Aorta (tissue), 5 donors: ENCODE measurements around the gene QRICH2. TPM values are rescaled to one million over a fixed set of nuclear protein-coding genes. Genes with fewer than 3 reads are reported as not detected.
"Not testable (repeated sequence)": the region's sequence is repeated elsewhere in the genome, so short reads cannot be mapped to it uniquely, and the experiment has no call there.

Experiments used
- ATAC-seq: fragments of 200-7000 bp; cut with Tn5 transposase; one replicate; pipeline ENCODE4 v1.9.1; 2022; ENCODE audit warnings: moderate library complexity; ENCODE audit not compliant: low FRiP score
- DNase-seq, 2 donors: peaks; one replicate each; pipeline ENCODE4 v3.0.0-alpha.2; 2020
- H3K27ac ChIP-seq, 2 donors: one replicate each; pipeline ENCODE4 v1.5.1; 2013; ENCODE audit warnings: low read length in 2 of 2, mild to moderate bottlenecking in 2 of 2, moderate library complexity in 2 of 2, control low read depth in 1 of 2, inconsistent platforms in 1 of 2, low read depth in 1 of 2
- H3K27me3 ChIP-seq, 2 donors: one replicate each; pipeline ENCODE4 v1.6.1; 2013; ENCODE audit warnings: control low read depth in 1 of 2, low read length in 1 of 2, mild to moderate bottlenecking in 1 of 2, moderate library complexity in 1 of 2; ENCODE audit not compliant: insufficient read depth in 2 of 2, control insufficient read depth in 1 of 2
- H3K36me3 ChIP-seq, 2 donors: one replicate each; pipeline ENCODE4 v1.6.1; 2013; ENCODE audit warnings: control low read depth in 1 of 2, low read length in 1 of 2, mild to moderate bottlenecking in 1 of 2; ENCODE audit not compliant: insufficient read depth in 2 of 2, control insufficient read depth in 1 of 2
- H3K4me1 ChIP-seq, 2 donors: one replicate each; pipeline ENCODE4 v1.6.1; 2013; ENCODE audit warnings: low read length in 2 of 2, control low read depth in 1 of 2, mild to moderate bottlenecking in 1 of 2, moderate library complexity in 1 of 2; ENCODE audit not compliant: insufficient read depth in 2 of 2, control insufficient read depth in 1 of 2
- H3K4me3 ChIP-seq, 2 donors: one replicate each; pipeline ENCODE4 v1.5.1; 2013; ENCODE audit warnings: low read length in 2 of 2, control low read depth in 1 of 2, mild to moderate bottlenecking in 1 of 2
- H3K9me3 ChIP-seq: one replicate; pipeline ENCODE4 v1.6.1; 2013; ENCODE audit warnings: mild to moderate bottlenecking, low read length; ENCODE audit not compliant: control insufficient read depth
- WGBS, 2 donors: extraction: QIAGEN DNeasy Blood & Tissue Kit; methylation state at CpG; one replicate each; pipeline ENCODE4 v1.1.7; 2013; 5-methylcytosine and 5-hydroxymethylcytosine counted together
- intact Hi-C, 2 donors: fragments of 100-400 bp; cut with DNase I; formaldehyde crosslinking; loops; one replicate each; pipeline versions ENCODE4 v1.14.2 to v1.15.0; 2022
- polyA plus RNA-seq, 2 donors: library from polyadenylated mRNA; stranded (reverse); fragments of 200-250 nt; gene quantifications; one replicate each; pipeline ENCODE4 v1.2.3, GENCODE V29; 2013
- total RNA-seq, 2 donors: library from RNA; stranded (reverse); fragmentation: NEBNext Ultra II Directional; extraction: Animal tissue kit (Norgen Biotek cat#: 25700); gene quantifications; one replicate each; pipeline ENCODE4 v1.2.1, GENCODE V29; 2021
- donor health status: healthy with polysubstance abuse.
- donor health status: Bipolar disorder and iron deficiency.
- donor health status: DM: no; HTN: no; CAD: no.
- donor health status: DM: no; HTN: no; CAD: no.
- donor health status: DM: yes; HTN: yes; CAD: no.

The QRICH2 gene
- total and polyA plus RNA-seq, 4 donors, result 1.4 to 12.8 (median 3.8) TPM

- intact Hi-C loops, result no loop called here
- H3K4me3 ChIP-seq, result peak overlapping the region in 1 of 2 donors; percentile 8
- H3K36me3 ChIP-seq, result no peaks in the 10 kb centered on the region
- no peaks in the 10 kb centered on the region for H3K4me1 ChIP-seq
- H3K27ac ChIP-seq, result no peak overlapping the region
- ATAC-seq (peak; percentile 1), DNase-seq (peak in 1 of 2 donors; percentile 77)
- no peaks in the 10 kb centered on the region for H3K27me3 ChIP-seq
- 23 to 30% methylated on average over 36 to 38 of the region's 38 CpGs for WGBS, 2 donors
- no peaks in the 10 kb centered on the region for H3K9me3 ChIP-seq
These were observed 36.2 kb downstream of the QRICH2 start for GRCh38 chr17:76271669-76272540.

GRCh38 chr17:76270770-76271668 is 37.1 kb downstream of the QRICH2 start:
- intact Hi-C loops, result no loop called here
- no peak for ATAC-seq

GRCh38 chr17:76270127-76270592 is 37.9 kb downstream of the QRICH2 start:
- WGBS, 2 donors, result 91 to 92% methylated on average over 26 of the region's 26 CpGs
- Histone ChIP-seq H3K36me3 (no peaks in the 10 kb centered on the region), H3K27me3 (no peaks in the 10 kb centered on the region), H3K4me3 (no peak overlapping the region), H3K9me3 (no peaks in the 10 kb centered on the region), H3K27ac (no peak overlapping the region), H3K4me1 (no peaks in the 10 kb centered on the region)
- ATAC-seq (no peak), DNase-seq (no peak)
- intact Hi-C loops, result no loop called here

More at GRCh38 chr17:76270770-76271668, 37.1 kb downstream of the QRICH2 start:
- Histone ChIP-seq H3K4me1 (no peaks in the 10 kb centered on the region), H3K27me3 (no peaks in the 10 kb centered on the region), H3K27ac (no peak overlapping the region), H3K4me3 (no peak overlapping the region), H3K9me3 (no peaks in the 10 kb centered on the region), H3K36me3 (no peaks in the 10 kb centered on the region)
- DNase-seq, result no peak
- WGBS, 2 donors, result 83 to 87% methylated on average over 14 of the region's 14 CpGs

GRCh38 chr17:76268991-76269981 is 38.8 kb downstream of the QRICH2 start:
- Histone ChIP-seq H3K4me3 (no peak overlapping the region), H3K36me3 (no peaks in the 10 kb centered on the region), H3K27me3 (no peaks in the 10 kb centered on the region), H3K4me1 (no peaks in the 10 kb centered on the region), H3K27ac (no peak overlapping the region), H3K9me3 (no peaks in the 10 kb centered on the region)
- intact Hi-C loops, result no loop called here
- no peak for ATAC-seq
- WGBS, 2 donors, result 67 to 70% methylated on average over 12 of the region's 12 CpGs
- DNase-seq, result no peak

- no peak overlapping the region for H3K4me3 ChIP-seq
- intact Hi-C loops, result no loop called here
- no peak overlapping the region for H3K27ac ChIP-seq
- ATAC-seq (peak; percentile 3), DNase-seq (peak; percentile 89 to 90)
- no peaks in the 10 kb centered on the region for H3K4me1 ChIP-seq
- H3K36me3 ChIP-seq, result no peaks in the 10 kb centered on the region
- 59 to 61% methylated on average over 9 of the region's 9 CpGs for WGBS, 2 donors
- H3K9me3 ChIP-seq, result no peaks in the 10 kb centered on the region
- H3K27me3 ChIP-seq, result no peaks in the 10 kb centered on the region
These were observed 39.9 kb downstream of the QRICH2 start for GRCh38 chr17:76268015-76268749.

GRCh38 chr17:76267581-76268001 is 40.5 kb downstream of the QRICH2 start:
- H3K36me3 ChIP-seq, ATAC-seq, H3K27me3 ChIP-seq, H3K27ac ChIP-seq, intact Hi-C loops, H3K4me3 ChIP-seq, H3K4me1 ChIP-seq, DNase-seq, H3K9me3 ChIP-seq: not testable (repeated sequence)
- WGBS, 2 donors, result 91 to 92% methylated on average over 13 of the region's 13 CpGs

GRCh38 chr17:76267051-76267576 is 41.0 kb downstream of the QRICH2 start:
- H3K9me3 ChIP-seq, result no peaks in the 10 kb centered on the region
- no peaks in the 10 kb centered on the region for H3K36me3 ChIP-seq
- ATAC-seq (no peak), DNase-seq (no peak)
- no peaks in the 10 kb centered on the region for H3K27me3 ChIP-seq
- intact Hi-C loops, result no loop called here
- H3K27ac ChIP-seq, result no peak overlapping the region
- no peak overlapping the region for H3K4me3 ChIP-seq
- 90 to 100% methylated on average over 4 of the region's 4 CpGs for WGBS, 2 donors
- no peaks in the 10 kb centered on the region for H3K4me1 ChIP-seq
